Pancreas (tissue), 10 donors: Measurements from ENCODE around the gene INHBB. TPM values are rescaled to one million over a fixed set of nuclear protein-coding genes. Genes with fewer than 3 reads are reported as not detected.

Source experiments
- ATAC-seq, 4 donors: fragments of 200-7000 bp; cut with Tn5 transposase; one replicate each; pipeline versions ENCODE4 v1.8.0 to v1.9.1; 2020; ENCODE audit warnings: mild to moderate bottlenecking in 4 of 4, moderate library complexity in 4 of 4
- DNase-seq, 6 donors: peaks; one replicate each; pipeline ENCODE4 v3.0.0-alpha.2; 2020
- FAIRE-seq: peaks from 2 replicates; lab custom pipeline; 2012; peaks lifted over from hg19 to GRCh38; lab: Jason Lieb, UNC
- H3K27ac ChIP-seq, 4 donors: fragments of 200-600 bp; sonication (generic); 1 replicate in 3 of 4; 2 replicates in 1 of 4; pipeline versions ENCODE4 v1.5.0 to v1.8.0; 2020
- H3K27me3 ChIP-seq, 4 donors: fragments of 200-600 bp; one replicate each; pipeline ENCODE4 v1.8.0; 2021
- H3K36me3 ChIP-seq, 3 donors: fragments of 200-600 bp; sonication (generic) in 1 of 3; one replicate each; pipeline versions ENCODE4 v1.5.0 to v1.8.0; 2020 to 2021
- H3K4me1 ChIP-seq, 3 donors: fragments of 200-600 bp; one replicate each; pipeline ENCODE4 v1.8.0; 2021
- H3K4me3 ChIP-seq, 4 donors: fragments of 200-600 bp; sonication (generic) in 2 of 4; one replicate each; pipeline versions ENCODE4 v1.5.0 to v1.8.0; 2020 to 2021
- H3K9me3 ChIP-seq, 4 donors: fragments of 200-600 bp; one replicate each; pipeline ENCODE4 v1.8.0; 2021
- CTCF ChIP-seq, 4 donors: fragments of 200-600 bp; sonication (generic) in 3 of 4; IDR thresholded peaks; one replicate each; pipeline versions ENCODE4 v1.5.0 to v1.8.0; 2021; ENCODE audit warnings: antibody characterized with exemption in 4 of 4
- WGBS, 2 donors: extraction: QIAGEN DNeasy Blood & Tissue Kit; methylation state at CpG; one replicate each; pipeline ENCODE4 v1.1.7; 2013; 5-methylcytosine and 5-hydroxymethylcytosine counted together
- intact Hi-C, 3 donors: fragments of 100-400 bp; cut with DNase I; formaldehyde crosslinking; loops; one replicate each; pipeline versions ENCODE4 v1.11.1 to v1.14.2; 2022
- polyA plus RNA-seq, 2 donors: library from polyadenylated mRNA; stranded (reverse); fragments of 200-250 nt; gene quantifications; one replicate each; pipeline ENCODE4 v1.2.3, GENCODE V29; 2013
- total RNA-seq, 6 donors: library from RNA; stranded (reverse); fragmentation: NEBNext Ultra II Directional in 4 of 6; extraction: Animal tissue kit (Norgen Biotek cat#: 25700) in 4 of 6; gene quantifications; one replicate each; pipeline versions ENCODE4 v1.2.1 to v1.2.4, GENCODE V29; 2021 to 2023
- donor health status: healthy with polysubstance abuse.
- donor health status: DM: no; HTN: no; CAD: no; lungs with moderate emphysema.
- donor health status: DM: no; HTN: no; CAD: no.
- donor health status: control.
- donor health status: control.
- donor health status: Bipolar disorder and iron deficiency.
- donor health status: DM: yes; HTN: yes; CAD: no.
- donor health status: DM: no; HTN: no; CAD: no.
- donor health status: DM: no; HTN: no; CAD: no.
- donor health status: DM: yes; HTN: yes; CAD: no.

Gene INHBB
- total and polyA plus RNA-seq, 8 donors, result 0.59 to 5.1 (median 2.5) TPM

- no peak for ATAC-seq
Observed at GRCh38 chr2:120315367-120316033, 30.4 kb upstream of the INHBB start.

GRCh38 chr2:120316071-120316470 is 29.9 kb upstream of the INHBB start:
- no peak for TF ChIP-seq CTCF (IDR thresholded peaks at IDR 0.05)
- FAIRE-seq (no peak), ATAC-seq (no peak), DNase-seq (no peak)
- Histone ChIP-seq H3K27me3 (no peaks in the 10 kb centered on the region), H3K36me3 (no peaks in the 10 kb centered on the region), H3K4me3 (no peak overlapping the region), H3K9me3 (no peaks in the 10 kb centered on the region), H3K27ac (no peak overlapping the region), H3K4me1 (peaks cover 3 to 7% (median 5%) of the 10 kb centered on the region in 3 donors)
- intact Hi-C loops, result loop anchor here in 1 of 3 donors (10.0 kb wide), 1 partner anchor 359 kb away; no protein-coding TSS in a partner anchor
- WGBS, 2 donors, result 88 to 90% methylated on average over 5 of the region's 5 CpGs

More at GRCh38 chr2:120315367-120316033, 30.4 kb upstream of the INHBB start:
- DNase-seq, result no peak
- Histone ChIP-seq H3K36me3 (no peaks in the 10 kb centered on the region), H3K4me1 (peaks cover 3 to 7% (median 5%) of the 10 kb centered on the region in 3 donors), H3K27ac (no peak overlapping the region), H3K27me3 (no peaks in the 10 kb centered on the region), H3K4me3 (no peak overlapping the region), H3K9me3 (no peaks in the 10 kb centered on the region)
- intact Hi-C loops, result loop anchor here in 1 of 3 donors (10.0 kb wide), 1 partner anchor 359 kb away; no protein-coding TSS in a partner anchor
- WGBS, 2 donors, result 91 to 93% methylated on average over 17 of the region's 17 CpGs
- no peak for TF ChIP-seq CTCF (IDR thresholded peaks at IDR 0.05)
- no peak for FAIRE-seq

- intact Hi-C loops, result loop anchor here in 1 of 3 donors (10.0 kb wide), 1 partner anchor 358 kb away; no protein-coding TSS in a partner anchor
- Histone ChIP-seq H3K36me3 (no peaks in the 10 kb centered on the region), H3K27me3 (no peaks in the 10 kb centered on the region), H3K4me3 (no peak overlapping the region), H3K4me1 (peaks cover 3 to 7% (median 5%) of the 10 kb centered on the region in 3 donors), H3K27ac (no peak overlapping the region), H3K9me3 (no peaks in the 10 kb centered on the region)
- no peak for FAIRE-seq
- no peak for TF ChIP-seq CTCF (IDR thresholded peaks at IDR 0.05)
- 90 to 91% methylated on average over 15 of the region's 15 CpGs for WGBS, 2 donors
- DNase-seq, result no peak
- no peak for ATAC-seq
Observed at GRCh38 chr2:120316528-120317179, 29.3 kb upstream of the INHBB start.

- Histone ChIP-seq H3K4me3 (no peak overlapping the region), H3K9me3 (no peaks in the 10 kb centered on the region), H3K36me3 (no peaks in the 10 kb centered on the region), H3K27ac (no peak overlapping the region), H3K27me3 (no peaks in the 10 kb centered on the region), H3K4me1 (peaks cover 3 to 7% (median 5%) of the 10 kb centered on the region in 3 donors)
- ATAC-seq (no peak), FAIRE-seq (no peak), DNase-seq (no peak)
- no peak for TF ChIP-seq CTCF (IDR thresholded peaks at IDR 0.05)
- intact Hi-C loops, result loop anchor here in 1 of 3 donors (10.0 kb wide), 1 partner anchor 358 kb away; no protein-coding TSS in a partner anchor
Observed at GRCh38 chr2:120317180-120317533, 28.8 kb upstream of the INHBB start.
